Measurements from ENCODE around the gene ZNF544. TPM values are rescaled to one million over a fixed set of nuclear protein-coding genes. Genes with fewer than 3 reads are reported as not detected.

The ZNF544 gene
- total and polyA plus RNA-seq, 2 of the 8 experiments (the other 6 are each of a cell fraction or from before 2014, with no cell fraction given), result 48.8 to 60.8 TPM

DNA sequence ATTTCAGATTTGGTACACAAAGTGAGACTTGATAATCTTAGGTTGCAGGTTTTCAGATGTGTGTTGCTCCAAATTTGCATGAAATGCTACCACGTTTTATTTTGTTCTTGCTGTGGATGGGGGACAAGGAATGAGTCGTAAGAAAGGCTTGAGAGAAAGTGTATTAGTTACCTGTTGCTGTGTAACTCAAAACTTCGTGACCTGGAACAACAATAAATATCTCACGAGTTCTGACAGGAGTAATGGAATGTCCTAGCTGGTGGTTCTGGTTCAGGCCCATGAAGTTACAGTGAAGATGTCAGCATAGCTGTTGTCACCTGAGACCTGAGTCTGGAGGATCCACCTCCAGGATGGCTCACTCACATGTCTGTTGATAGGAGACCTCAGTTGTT, 51.2 kb downstream of the ZNF544 start:
- H2BK20ac ChIP-seq (ENCODE audit: low read length), result no peak overlapping the region
- peaks cover 27 to 64% of the 10 kb centered on the region in 2 experiments for H3K79me2 ChIP-seq (ENCODE audit: control insufficient read depth in 1 of 2, insufficient read depth in 2 of 2, low read length in 2 of 2)
- peaks cover 15% of the 10 kb centered on the region for H3K79me1 ChIP-seq (ENCODE audit: low read depth, low read length)
- no peak overlapping the region for H4K8ac ChIP-seq (ENCODE audit: extremely low read depth, insufficient read depth, low read length)
- no peak overlapping the region for H2AFZ ChIP-seq (ENCODE audit: low read length)
- peaks cover 9 to 21% of the 10 kb centered on the region in 2 experiments for H4K20me1 ChIP-seq (replicated peaks in 1 of 2; ENCODE audit: control insufficient read depth in 1 of 2, insufficient read depth in 2 of 2, low read length in 2 of 2)
- H3K4me2 ChIP-seq (ENCODE audit: insufficient read depth in 1 of 2, low read depth in 2 of 2, low read length in 2 of 2), result peak overlapping the region; percentile 74 to 90
- no peak overlapping the region for H3K56ac ChIP-seq (replicated peaks; ENCODE audit: insufficient read length, low read depth, low read length)
- H3K9ac ChIP-seq (replicated peaks in 1 of 4; ENCODE audit: extremely low read depth in 1 of 4, low read depth in 3 of 4, low read length in 3 of 4), result peak overlapping the region in 3 of 4 experiments; percentile 91 to 97 (median 95); a peak in 3 of 7 replicates
- no peak overlapping the region for H2BK12ac ChIP-seq (ENCODE audit: low read depth, low read length)
- H3K4me3 ChIP-seq (ENCODE audit: extremely low read depth in 1 of 4, insufficient read depth in 2 of 4, low read depth in 3 of 4, low read length in 4 of 4), result peak overlapping the region; percentile 86 to 97 (median 94)
- TF ChIP-seq POLR2AphosphoS5 (IDR thresholded peaks at IDR 0.05; ENCODE audit: low read depth, low read length) (0 out of 2 replicates have a peak, but pooled peaks have one; percentile 30), SRF (IDR thresholded peaks at IDR 0.05; ENCODE audit: low read depth, low read length) (no peak)
- peaks cover 6% of the 10 kb centered on the region for H3K23me2 ChIP-seq (ENCODE audit: low read depth, low read length)
- no peak overlapping the region for H4K91ac ChIP-seq (replicated peaks; ENCODE audit: insufficient read length, low read length)
- H3K27me3 ChIP-seq (replicated peaks in 1 of 4; ENCODE audit: control insufficient read depth in 3 of 4, extremely low read depth in 1 of 4, insufficient read depth in 3 of 4, low read length in 3 of 4), result no peaks in the 10 kb centered on the region
- H3K14ac ChIP-seq (ENCODE audit: insufficient read length), result no peak overlapping the region
- WGBS, 2 experiments (ENCODE audit: extremely low coverage in 1 of 2, insufficient coverage in 1 of 2, insufficient read length in 1 of 2, insufficient replicate concordance in 2 of 2, low coverage in 1 of 2, low lambda C conversion rate in 2 of 2, missing lambda C conversion rate in 1 of 2), result 63% methylated on average over 4 of the region's 4 CpGs; no CpG with 5 or more reads in 1 of the 2 experiments
- H3K36me3 ChIP-seq (ENCODE audit: control insufficient read depth in 2 of 4, insufficient read depth in 4 of 4, low read length in 3 of 4), result peaks cover 0 to 13% (median 3%) of the 10 kb centered on the region in 4 experiments; a peak in 5 of 8 replicates
- H2BK15ac ChIP-seq (ENCODE audit: low read length), result no peak overlapping the region
- H3K9me3 ChIP-seq (ENCODE audit: insufficient read depth in 2 of 2, low read depth in 1 of 2, low read length in 1 of 2), result no peaks in the 10 kb centered on the region
- peaks cover 4 to 11% (median 6%) of the 10 kb centered on the region in 4 experiments; a peak in 6 of 7 replicates for H3K4me1 ChIP-seq (replicated peaks in 1 of 4; ENCODE audit: control insufficient read depth in 3 of 4, insufficient read depth in 4 of 4, low read length in 3 of 4)
- H3K23ac ChIP-seq (ENCODE audit: insufficient read length), result no peak overlapping the region
- CTCF ChIA-PET (ENCODE audit: partially characterized antibody), result no interaction called here
- no peak overlapping the region for H3K18ac ChIP-seq (ENCODE audit: extremely low read depth, low read length)
- DNase-seq (ENCODE audit: low read depth in 1 of 2, low spot score in 2 of 2), result no peak
- no peak overlapping the region for H2AK5ac ChIP-seq (ENCODE audit: low read depth, low read length)
- H3K27ac ChIP-seq (ENCODE audit: low read depth, low read length), result no peak overlapping the region; the same call in 1 of the 2 replicates
- POLR2A ChIA-PET (ENCODE audit: partially characterized antibody), result interaction anchor here (0.6 to 3.9 kb wide), 17 partner anchors 10 to 222 kb away, joined by 3 to 30 read pairs (median 3); partner anchors contain the start of genes ZNF274, ZNF544 and ZSCAN22
- H2BK5ac ChIP-seq (ENCODE audit: low read depth, low read length), result no peak overlapping the region
- no peak overlapping the region for H4K5ac ChIP-seq (ENCODE audit: insufficient read length, low read depth, low read length)
- no peak for FAIRE-seq
- H2BK120ac ChIP-seq (replicated peaks; ENCODE audit: low read depth, low read length), result no peak overlapping the region
- H3K4ac ChIP-seq (replicated peaks; ENCODE audit: insufficient read length, low read depth, low read length), result no peak overlapping the region

Measured in H1 (cell line).